ENCODE data around the gene HSPA1L.

The HSPA1L gene

GRCh38 chr6:31760790-31761189 is 54.3 kb downstream of the HSPA1L start:
- TF ChIP-seq SIN3A (IDR thresholded peaks at IDR 0.05; ENCODE audit: borderline replicate concordance, insufficient read depth, low read length) (no peak), POLR2AphosphoS5 (IDR thresholded peaks at IDR 0.05; ENCODE audit: low read depth, low read length) (no peak), REST (IDR thresholded peaks at IDR 0.05; ENCODE audit: insufficient read depth in 1 of 2, low read depth in 2 of 2, low read length in 2 of 2) (no peak), TAF1 (IDR thresholded peaks at IDR 0.05; ENCODE audit: borderline replicate concordance, insufficient read depth, low read length) (no peak), FOXP2 (optimal IDR thresholded peaks at IDR 0.05; ENCODE audit: borderline replicate concordance, extremely low read depth, extremely low read length, insufficient read depth) (no peak)
